ENCODE data around the gene CCDC134. TPM values are rescaled to one million over a fixed set of nuclear protein-coding genes. Genes with fewer than 3 reads are reported as not detected.
"Not testable (repeated sequence)": the region's sequence is repeated elsewhere in the genome, so short reads cannot be mapped to it uniquely, and the experiment has no call there.

CCDC134 gene
- total RNA-seq, 6 experiments from 2014 or later, result 2.6 to 5.2 (median 3.4) TPM

DNA sequence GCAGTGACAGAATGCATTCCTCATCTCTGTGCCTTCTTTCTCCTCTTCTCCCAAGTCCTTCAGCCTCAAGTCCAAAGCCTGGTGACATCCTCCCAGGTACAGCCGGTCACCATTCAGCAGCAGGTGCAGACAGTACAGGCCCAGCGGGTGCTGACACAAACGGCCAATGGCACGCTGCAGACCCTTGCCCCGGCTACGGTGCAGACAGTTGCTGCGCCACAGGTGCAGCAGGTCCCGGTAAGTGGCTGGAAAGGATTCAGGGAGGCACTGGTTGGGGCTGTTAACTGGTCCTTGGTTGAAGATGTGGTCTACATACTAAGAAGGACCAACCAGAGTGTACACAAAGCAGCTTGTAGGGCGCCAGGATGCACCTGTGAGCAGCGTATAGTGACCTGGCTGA, 68.1 kb downstream of the CCDC134 start:
- peaks cover 0 to 68% (median 17%) of the 10 kb centered on the region in 4 donors for H3K36me3 ChIP-seq
- H3K27me3 ChIP-seq, result no peaks in the 10 kb centered on the region
- intact Hi-C loops (cut with DNase I), result no loop called here
- no peaks in the 10 kb centered on the region for H3K9me3 ChIP-seq
- ATAC-seq, result no peak
- H3K4me3 ChIP-seq, result no peak overlapping the region
- TF ChIP-seq, protein P1, sequence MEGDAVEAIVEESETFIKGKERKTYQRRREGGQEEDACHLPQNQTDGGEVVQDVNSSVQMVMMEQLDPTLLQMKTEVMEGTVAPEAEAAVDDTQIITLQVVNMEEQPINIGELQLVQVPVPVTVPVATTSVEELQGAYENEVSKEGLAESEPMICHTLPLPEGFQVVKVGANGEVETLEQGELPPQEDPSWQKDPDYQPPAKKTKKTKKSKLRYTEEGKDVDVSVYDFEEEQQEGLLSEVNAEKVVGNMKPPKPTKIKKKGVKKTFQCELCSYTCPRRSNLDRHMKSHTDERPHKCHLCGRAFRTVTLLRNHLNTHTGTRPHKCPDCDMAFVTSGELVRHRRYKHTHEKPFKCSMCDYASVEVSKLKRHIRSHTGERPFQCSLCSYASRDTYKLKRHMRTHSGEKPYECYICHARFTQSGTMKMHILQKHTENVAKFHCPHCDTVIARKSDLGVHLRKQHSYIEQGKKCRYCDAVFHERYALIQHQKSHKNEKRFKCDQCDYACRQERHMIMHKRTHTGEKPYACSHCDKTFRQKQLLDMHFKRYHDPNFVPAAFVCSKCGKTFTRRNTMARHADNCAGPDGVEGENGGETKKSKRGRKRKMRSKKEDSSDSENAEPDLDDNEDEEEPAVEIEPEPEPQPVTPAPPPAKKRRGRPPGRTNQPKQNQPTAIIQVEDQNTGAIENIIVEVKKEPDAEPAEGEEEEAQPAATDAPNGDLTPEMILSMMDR (IDR thresholded peaks at IDR 0.05), result no peak
- H3K4me1 ChIP-seq, result no peaks in the 10 kb centered on the region
- H3K27ac ChIP-seq, result no peak overlapping the region
- DNase-seq, result no peak
- WGBS (ENCODE audit: insufficient coverage, low coverage, low lambda C conversion rate, missing lambda C conversion rate), result 91% methylated on average over 8 of the region's 10 CpGs

- intact Hi-C loops (cut with DNase I); H3K4me1 ChIP-seq; ATAC-seq; DNase-seq; H3K27ac ChIP-seq; H3K4me3 ChIP-seq; H3K9me3 ChIP-seq; H3K27me3 ChIP-seq: not testable (repeated sequence)
- H3K36me3 ChIP-seq, result peaks cover 0 to 83% (median 23%) of the 10 kb centered on the region in 4 donors
- 100% methylated on average over 1 of the region's 1 CpG for WGBS (ENCODE audit: insufficient coverage, low coverage, low lambda C conversion rate, missing lambda C conversion rate)
These were observed 69.6 kb downstream of the CCDC134 start for GRCh38 chr22:41870081-41870480.

GRCh38 chr22:41870786-41871185, 70.3 kb downstream of the CCDC134 start:
- WGBS (ENCODE audit: insufficient coverage, low coverage, low lambda C conversion rate, missing lambda C conversion rate), result 94% methylated on average over 4 of the region's 4 CpGs
- no peak overlapping the region for H3K27ac ChIP-seq
- intact Hi-C loops (cut with DNase I), result no loop called here
- peaks cover 0 to 7% (median 0%) of the 10 kb centered on the region in 4 donors for H3K4me1 ChIP-seq
- ATAC-seq (no peak), DNase-seq (no peak)
- TF ChIP-seq, protein P1 (IDR thresholded peaks at IDR 0.05), result no peak
- TF ChIP-seq POLR2A (IDR thresholded peaks at IDR 0.05), result no peak
- H3K4me3 ChIP-seq, result no peak overlapping the region
- H3K9me3 ChIP-seq, result no peaks in the 10 kb centered on the region
- H3K36me3 ChIP-seq, result peaks cover 0 to 90% (median 23%) of the 10 kb centered on the region in 4 donors
- no peaks in the 10 kb centered on the region for H3K27me3 ChIP-seq

DNA sequence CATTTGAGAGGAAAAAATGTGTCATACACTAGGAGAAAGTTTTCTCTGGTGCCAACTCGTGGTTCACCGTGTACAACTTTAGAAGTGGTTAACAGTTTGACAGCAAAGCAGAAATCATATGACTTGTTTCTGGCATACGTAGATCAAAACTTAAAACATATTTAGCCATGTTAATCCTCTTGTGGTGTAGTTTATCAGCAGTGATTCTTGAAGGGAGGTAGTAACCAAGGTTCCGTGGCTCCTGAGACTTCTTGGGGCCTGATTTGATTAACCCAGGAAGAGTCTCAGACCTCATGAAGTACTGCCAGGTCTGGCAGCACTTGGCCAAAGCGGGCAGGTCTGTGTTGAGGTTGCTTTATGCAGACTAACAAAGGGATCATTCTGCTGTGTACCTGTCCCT, 72.9 kb downstream of the CCDC134 start:
- Histone ChIP-seq H3K27me3 (no peaks in the 10 kb centered on the region), H3K9me3 (no peaks in the 10 kb centered on the region), H3K36me3 (peaks cover 0 to 94% (median 31%) of the 10 kb centered on the region in 4 donors), H3K4me1 (peaks cover 0 to 13% (median 0%) of the 10 kb centered on the region in 4 donors), H3K27ac (no peak overlapping the region), H3K4me3 (no peak overlapping the region)
- ATAC-seq, result no peak
- intact Hi-C loops (cut with DNase I), result no loop called here
- no peak for TF ChIP-seq POLR2A (IDR thresholded peaks at IDR 0.05)
- TF ChIP-seq, protein P1 (IDR thresholded peaks at IDR 0.05), result no peak
- DNase-seq, result no peak
- WGBS (ENCODE audit: insufficient coverage, low coverage, low lambda C conversion rate, missing lambda C conversion rate), result 51% methylated on average over 4 of the region's 5 CpGs

DNA sequence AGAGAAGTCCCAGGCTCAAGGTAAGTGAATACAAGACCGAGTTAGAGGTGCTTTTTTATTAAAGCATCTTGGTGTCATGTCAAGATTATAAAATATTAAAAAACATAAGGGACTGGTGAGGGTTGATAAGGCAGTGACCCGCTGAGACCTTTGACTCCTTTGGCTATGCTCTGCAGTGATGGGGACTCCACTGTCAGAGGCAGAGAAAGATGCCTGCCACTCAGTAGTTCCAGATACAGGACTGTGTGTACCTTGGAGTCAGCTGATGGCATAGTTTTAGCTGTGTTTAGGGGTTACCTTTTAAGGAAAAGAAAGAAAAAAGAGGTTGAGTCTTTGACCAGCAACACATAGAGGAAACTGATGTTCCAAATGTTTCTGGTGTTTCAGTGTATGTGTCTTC, 73.6 kb downstream of the CCDC134 start:
- TF ChIP-seq, protein P1 (IDR thresholded peaks at IDR 0.05), result no peak
- TF ChIP-seq POLR2A (IDR thresholded peaks at IDR 0.05), result no peak

More for the DNA sequence above, 73.6 kb downstream of the CCDC134 start:
- Histone ChIP-seq H3K4me1 (peaks cover 0 to 13% (median 0%) of the 10 kb centered on the region in 4 donors), H3K27ac (no peak overlapping the region), H3K9me3 (no peaks in the 10 kb centered on the region), H3K4me3 (no peak overlapping the region), H3K27me3 (no peaks in the 10 kb centered on the region), H3K36me3 (peaks cover 0 to 94% (median 32%) of the 10 kb centered on the region in 4 donors)
- DNase-seq (no peak), ATAC-seq (no peak)
- intact Hi-C loops (cut with DNase I), result no loop called here
- WGBS (ENCODE audit: insufficient coverage, low coverage, low lambda C conversion rate, missing lambda C conversion rate), result 84% methylated on average over 2 of the region's 2 CpGs
